Occipital lobe (tissue), 2 donors: ENCODE data around the gene ENPP3. TPM values are rescaled to one million over a fixed set of nuclear protein-coding genes. Genes with fewer than 3 reads are reported as not detected.
"Not testable (repeated sequence)": the region's sequence is repeated elsewhere in the genome, so short reads cannot be mapped to it uniquely, and the experiment has no call there.

Source experiments
- DNase-seq: peaks from one replicate; lab custom pipeline; 2025; lab: John Stamatoyannopoulos, UW
- total RNA-seq: library from RNA; depleted of rRNA; stranded (reverse); fragments of >200 nt; gene quantifications from one replicate; pipeline ENCODE4 v1.2.3, GENCODE V29; 2014

The ENPP3 gene
- total RNA-seq, 1 donor from 2014 or later = 0.47 TPM

DNA sequence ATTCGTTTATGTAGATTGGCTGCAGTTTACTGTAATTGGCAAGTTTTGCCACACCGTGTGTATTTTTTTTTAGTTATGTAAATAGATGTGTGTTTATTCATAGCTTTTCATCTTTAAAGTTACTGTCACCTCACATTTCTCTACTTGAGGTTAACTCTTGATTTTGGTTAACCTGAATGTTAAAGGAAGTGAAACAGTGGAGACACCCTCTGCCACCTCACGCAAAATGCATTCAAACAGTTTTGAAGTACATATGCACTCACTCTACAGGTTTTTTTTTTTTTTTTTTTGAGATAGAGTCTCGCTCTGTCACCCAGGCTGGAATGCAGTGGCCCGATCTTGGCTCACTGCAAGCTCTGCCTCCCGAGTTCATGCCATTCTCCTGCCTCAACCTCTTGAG, 46.4 kb downstream of the ENPP3 start:
- DNase-seq = no peak

DNA sequence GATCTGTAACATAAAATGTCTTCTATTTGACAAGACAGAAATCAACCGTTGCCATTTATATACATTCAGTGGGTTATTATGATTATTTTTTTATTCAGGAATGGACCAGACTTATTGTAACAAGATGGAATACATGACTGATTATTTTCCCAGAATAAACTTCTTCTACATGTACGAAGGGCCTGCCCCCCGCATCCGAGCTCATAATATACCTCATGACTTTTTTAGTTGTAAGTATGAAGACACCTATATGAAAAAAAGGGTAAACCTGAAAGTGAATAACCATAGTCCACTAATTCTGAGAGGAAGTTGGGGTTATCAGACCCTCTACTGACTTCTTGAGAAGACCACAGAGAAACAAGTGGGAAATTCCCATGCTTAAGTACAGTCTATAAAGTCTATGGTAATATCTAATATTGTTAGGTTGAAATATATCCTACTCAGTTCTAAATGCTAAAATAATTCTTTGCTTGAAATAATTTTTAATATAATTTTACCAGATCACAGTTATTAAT, 48.2 kb downstream of the ENPP3 start:
- DNase-seq = no peak

DNA sequence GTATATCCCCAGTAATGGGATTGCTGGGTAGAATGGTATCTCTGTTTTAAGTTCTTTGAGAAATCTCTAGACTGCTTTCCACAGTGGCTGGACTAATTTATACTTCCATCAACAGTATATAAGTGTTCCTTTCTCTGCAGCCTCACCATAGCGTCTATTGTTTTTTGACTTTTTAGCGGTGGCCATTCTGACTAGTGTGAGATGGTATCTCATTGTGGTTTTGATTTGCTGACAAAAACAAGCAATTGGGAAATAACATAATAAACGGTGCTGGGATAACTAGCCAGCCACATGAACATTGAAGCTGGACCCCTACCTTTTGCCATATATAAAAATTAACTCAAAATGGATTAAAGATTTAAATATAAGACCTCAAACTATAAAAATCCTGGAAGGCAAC, 49.9 kb downstream of the ENPP3 start:
- DNase-seq = no peak

GRCh38 chr6:131688286-131688685, 51.2 kb downstream of the ENPP3 start:
- no peak for DNase-seq

DNA sequence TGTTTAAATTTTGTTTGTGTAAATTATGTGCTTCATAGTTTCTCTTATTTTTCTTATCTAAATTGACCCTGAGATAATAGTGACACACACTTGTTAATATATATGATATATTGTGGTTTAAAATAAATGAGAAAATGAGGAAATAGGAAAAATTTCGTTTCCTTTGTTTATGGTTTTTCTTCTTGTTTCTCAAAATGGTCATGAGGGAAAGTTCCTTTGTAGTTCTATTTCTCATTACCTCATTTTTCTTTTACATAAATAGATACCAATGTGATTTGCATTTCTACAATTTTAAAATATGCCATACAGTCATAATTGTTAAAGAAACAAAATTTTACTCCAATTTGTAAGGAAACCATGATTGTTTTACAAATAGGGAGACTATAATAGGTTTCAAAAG, 54.9 kb downstream of the ENPP3 start:
- no peak for DNase-seq

- no peak for DNase-seq
These were observed 55.5 kb downstream of the ENPP3 start for GRCh38 chr6:131692589-131692988.

GRCh38 chr6:131693384-131693783, 56.3 kb downstream of the ENPP3 start:
- DNase-seq = no peak

GRCh38 chr6:131694832-131695426, 57.8 kb downstream of the ENPP3 start:
- no peak for DNase-seq

DNA sequence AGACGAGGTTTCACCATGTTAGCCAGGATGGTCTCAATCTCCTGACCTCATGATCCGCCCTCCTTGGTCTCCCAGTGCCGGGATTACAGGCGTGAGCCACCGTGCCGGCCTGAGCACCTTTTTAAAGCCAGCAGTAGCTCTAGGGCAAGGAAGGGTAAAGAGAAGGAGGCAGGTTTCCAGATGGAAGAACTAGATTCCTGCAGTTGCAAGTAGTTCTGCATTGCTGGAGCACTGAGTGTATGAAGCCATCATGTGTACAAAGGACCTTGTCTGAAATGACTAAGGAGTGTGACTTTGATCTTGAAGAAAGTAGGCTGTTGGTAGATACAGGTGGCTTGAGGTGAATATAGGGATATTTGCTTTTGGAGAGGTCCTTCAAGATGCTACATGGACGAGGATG, 59.9 kb downstream of the ENPP3 start:
- DNase-seq = no peak

GRCh38 chr6:131700851-131701250, 63.7 kb downstream of the ENPP3 start:
- not testable (repeated sequence) for DNase-seq

DNA sequence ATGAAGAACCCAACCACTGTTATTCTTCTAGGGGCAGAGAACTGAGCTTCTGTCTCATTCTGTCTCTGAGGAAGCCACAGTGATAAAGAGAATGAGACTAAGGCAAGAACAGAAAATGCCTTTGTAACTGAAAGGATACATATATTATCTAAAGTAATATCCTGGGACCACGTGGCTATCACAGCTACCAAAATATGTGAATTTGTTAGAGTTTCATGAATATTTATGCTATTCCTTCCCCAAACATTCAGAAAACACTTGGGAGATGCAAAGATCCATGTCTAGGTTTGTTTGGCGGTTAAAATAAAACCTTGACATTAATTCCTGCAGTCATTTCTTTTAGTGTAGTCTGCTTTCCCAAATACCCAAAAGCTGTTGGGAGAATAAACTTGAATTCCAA, 66.8 kb downstream of the ENPP3 start:
- DNase-seq = not testable (repeated sequence)

GRCh38 chr6:131710917-131711316, 73.8 kb downstream of the ENPP3 start, which contains the start of gene CTAGE9:
Gene CTAGE9, minus strand, starts transcription at chr6:131711017. Its CDS starts 0 bp downstream, at chr6:131711017.
- DNase-seq = not testable (repeated sequence)

DNA sequence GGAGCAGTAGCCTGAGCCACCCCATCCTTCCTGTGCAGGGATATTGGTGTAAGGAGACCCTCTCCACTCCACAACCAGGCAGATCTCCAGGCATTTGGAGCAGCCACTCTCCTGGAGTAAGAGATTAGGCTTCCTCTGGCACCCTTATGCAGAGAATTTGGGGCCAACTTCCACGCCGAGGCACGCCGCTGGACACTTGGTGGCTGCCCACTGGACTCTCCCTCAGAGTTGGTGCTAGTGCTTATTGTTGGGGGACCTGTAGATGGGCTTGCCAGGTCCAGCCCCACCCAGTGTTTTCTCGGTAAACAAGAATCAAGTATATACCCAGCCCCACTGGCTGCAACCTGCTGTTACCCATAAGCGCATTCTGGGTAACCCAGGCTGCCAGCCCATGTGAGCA, 78.5 kb downstream of the ENPP3 start:
- not testable (repeated sequence) for DNase-seq

- no peak for DNase-seq
These were observed 80.9 kb downstream of the ENPP3 start for GRCh38 chr6:131717836-131718542.

DNA sequence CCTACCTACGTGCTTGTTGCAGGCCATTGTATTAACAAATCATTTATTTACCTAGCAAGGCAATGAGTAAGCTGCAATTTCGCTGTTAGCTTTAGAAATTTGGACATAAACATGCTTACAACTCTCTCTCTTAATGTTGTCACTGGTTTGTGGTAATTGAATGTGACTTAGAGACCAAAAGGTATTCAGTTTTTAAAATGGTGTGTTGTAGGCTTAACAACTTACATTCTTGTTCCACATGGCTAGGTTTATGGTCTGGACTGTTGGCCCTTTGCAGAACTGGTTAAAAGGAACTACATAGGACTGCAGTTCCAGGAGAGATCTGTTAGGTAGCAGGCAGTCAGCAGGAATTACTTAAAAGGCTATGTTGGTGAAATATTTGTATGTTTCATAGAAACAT, 84.1 kb downstream of the ENPP3 start:
- no peak for DNase-seq

DNA sequence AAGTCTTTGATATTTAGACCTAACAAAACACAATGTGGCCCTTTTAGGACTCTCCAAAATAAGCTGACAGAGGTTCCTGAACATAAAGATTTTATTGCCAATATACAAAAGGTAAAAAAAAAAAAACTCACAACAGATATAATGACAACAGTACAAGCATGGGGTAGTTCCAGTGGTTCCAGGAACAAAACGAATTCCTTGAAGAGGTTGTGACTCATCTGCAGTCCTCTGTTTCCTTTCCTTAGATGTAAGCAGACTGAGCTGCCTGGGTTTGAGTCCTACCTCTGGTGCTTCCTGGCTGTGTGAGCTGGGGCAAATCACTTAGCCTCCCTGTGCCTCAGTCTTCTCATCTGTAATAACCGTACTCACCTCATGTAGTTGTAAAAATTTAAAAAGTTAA, 87.0 kb downstream of the ENPP3 start:
- no peak for DNase-seq

GRCh38 chr6:131727467-131727866, 90.4 kb downstream of the ENPP3 start:
- DNase-seq = no peak

GRCh38 chr6:131727868-131728267, 90.8 kb downstream of the ENPP3 start:
- no peak for DNase-seq

- DNase-seq = no peak
These were observed 91.3 kb downstream of the ENPP3 start for GRCh38 chr6:131728296-131728939.

- DNase-seq = no peak
These were observed 92.4 kb downstream of the ENPP3 start for GRCh38 chr6:131729550-131729949.

DNA sequence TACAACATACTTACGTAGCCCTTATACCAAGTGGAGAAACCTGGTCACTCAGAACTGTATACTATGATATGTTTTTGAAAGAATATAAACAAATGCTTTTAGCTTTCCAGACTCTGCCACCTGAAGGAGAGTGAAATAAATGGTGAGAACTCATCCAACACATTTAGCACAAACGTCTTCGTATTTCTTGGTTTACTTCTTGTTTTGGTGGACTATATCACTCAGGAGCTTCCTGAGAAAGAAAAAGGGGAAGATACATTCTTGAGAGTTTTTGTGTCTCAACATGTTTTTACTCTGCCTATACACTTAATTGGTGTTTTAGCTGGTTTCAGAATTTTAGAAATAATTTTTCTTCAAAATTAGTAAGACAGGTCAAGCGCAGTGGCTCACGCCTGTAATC, 93.2 kb downstream of the ENPP3 start:
- DNase-seq = no peak

DNA sequence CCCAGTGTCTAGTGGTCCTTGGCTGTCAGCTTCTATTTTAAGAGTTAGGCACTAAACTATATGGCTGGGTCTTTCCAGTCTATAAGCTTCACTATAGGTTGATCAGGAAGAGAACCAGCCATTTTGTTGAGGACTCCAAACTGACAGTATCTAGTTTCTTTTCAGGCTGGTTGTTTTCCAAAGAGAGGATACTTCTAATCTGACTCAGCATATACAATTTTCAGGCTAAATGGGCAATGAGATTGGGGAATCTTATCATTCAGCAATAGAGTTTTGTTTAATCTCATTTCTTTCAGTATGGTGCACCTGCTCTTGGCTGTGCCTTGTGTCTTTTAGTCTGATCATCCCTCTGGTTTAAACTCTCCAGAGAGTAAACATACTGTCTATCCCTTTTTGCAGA, 94.1 kb downstream of the ENPP3 start:
- no peak for DNase-seq
